ENCODE measurements around the gene MRPL51.

DNA sequence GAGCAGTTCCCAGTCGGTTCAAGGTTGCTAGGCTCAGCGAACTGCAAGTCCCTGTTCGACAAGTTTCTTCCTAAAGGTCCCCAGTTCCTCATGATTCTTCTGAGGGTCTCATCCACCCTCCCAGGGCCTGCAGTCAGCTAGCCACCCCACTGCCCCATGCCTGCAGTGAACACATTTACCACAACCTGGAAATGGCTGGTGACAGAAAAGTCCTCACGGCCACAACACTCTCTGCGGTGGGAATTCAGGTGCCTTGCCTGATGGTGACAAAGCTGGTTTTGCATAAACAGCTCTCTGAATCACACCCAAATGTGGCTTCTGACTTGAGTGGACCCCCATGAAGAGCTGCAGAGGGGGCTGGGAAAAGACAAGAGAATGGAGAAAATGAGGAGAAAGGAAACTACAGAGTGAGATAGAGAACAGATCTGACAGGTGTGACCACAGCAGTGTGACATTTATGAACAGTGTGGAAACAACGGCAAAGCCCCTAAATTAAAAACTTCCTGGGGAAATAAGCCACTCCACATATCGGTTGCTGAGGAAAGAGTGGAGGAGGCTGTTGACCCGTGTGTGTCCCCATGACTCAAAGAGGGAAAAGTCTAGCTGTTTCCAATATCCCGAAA, 49.6 kb downstream of the MRPL51 start:
- TF ChIP-seq, protein P1, sequence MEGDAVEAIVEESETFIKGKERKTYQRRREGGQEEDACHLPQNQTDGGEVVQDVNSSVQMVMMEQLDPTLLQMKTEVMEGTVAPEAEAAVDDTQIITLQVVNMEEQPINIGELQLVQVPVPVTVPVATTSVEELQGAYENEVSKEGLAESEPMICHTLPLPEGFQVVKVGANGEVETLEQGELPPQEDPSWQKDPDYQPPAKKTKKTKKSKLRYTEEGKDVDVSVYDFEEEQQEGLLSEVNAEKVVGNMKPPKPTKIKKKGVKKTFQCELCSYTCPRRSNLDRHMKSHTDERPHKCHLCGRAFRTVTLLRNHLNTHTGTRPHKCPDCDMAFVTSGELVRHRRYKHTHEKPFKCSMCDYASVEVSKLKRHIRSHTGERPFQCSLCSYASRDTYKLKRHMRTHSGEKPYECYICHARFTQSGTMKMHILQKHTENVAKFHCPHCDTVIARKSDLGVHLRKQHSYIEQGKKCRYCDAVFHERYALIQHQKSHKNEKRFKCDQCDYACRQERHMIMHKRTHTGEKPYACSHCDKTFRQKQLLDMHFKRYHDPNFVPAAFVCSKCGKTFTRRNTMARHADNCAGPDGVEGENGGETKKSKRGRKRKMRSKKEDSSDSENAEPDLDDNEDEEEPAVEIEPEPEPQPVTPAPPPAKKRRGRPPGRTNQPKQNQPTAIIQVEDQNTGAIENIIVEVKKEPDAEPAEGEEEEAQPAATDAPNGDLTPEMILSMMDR (conservative IDR thresholded peaks at IDR 0.05; ENCODE audit: low read length): no peak
- TF ChIP-seq EZH2phosphoT487 (IDR thresholded peaks at IDR 0.05; ENCODE audit: borderline replicate concordance, low read depth, low read length): no peak

Data from OCI-LY7 (cell line).